T-helper 1 cell (primary cell): ENCODE data around the gene RGPD3.
"Not testable (repeated sequence)": the region's sequence is repeated elsewhere in the genome, so short reads cannot be mapped to it uniquely, and the experiment has no call there.

ENCODE experiments used
- DNase-seq, 5 donors: peaks; one replicate each; pipeline ENCODE4 v3.0.0-alpha.2; 2012 to 2020
- total RNA-seq, 4 donors: gene quantifications; one replicate each; lab custom pipeline; 2026; lab: John Stamatoyannopoulos, UW

Gene RGPD3
- 0.54 to 1.1 (median 0.70) reads per million in 4 donors for total RNA-seq

GRCh38 chr2:106468107-106468506 lies at the start of gene RGPD3:
TSS of gene RGPD3 (minus strand) at chr2:106468413. CDS start at chr2:106468288, 125 bp downstream.
- not testable (repeated sequence) for DNase-seq

- DNase-seq, result no peak
These were observed 49.1 kb upstream of the RGPD3 start for GRCh38 chr2:106517329-106517728.

- DNase-seq, result no peak
These were observed 48.7 kb upstream of the RGPD3 start for GRCh38 chr2:106516864-106517263.

- no peak for DNase-seq
These were observed 48.2 kb upstream of the RGPD3 start for GRCh38 chr2:106516436-106516835.

- DNase-seq, result not testable (repeated sequence)
These were observed 46.6 kb upstream of the RGPD3 start for GRCh38 chr2:106514827-106515226.

GRCh38 chr2:106513391-106513790 lies 45.2 kb upstream of the RGPD3 start:
- DNase-seq, result not testable (repeated sequence)

- not testable (repeated sequence) for DNase-seq
These were observed 43.7 kb upstream of the RGPD3 start for GRCh38 chr2:106511934-106512333.

GRCh38 chr2:106511476-106511901 lies 43.3 kb upstream of the RGPD3 start:
- peak in 1 of 5 donors; percentile 60 for DNase-seq

- not testable (repeated sequence) for DNase-seq
These were observed 42.6 kb upstream of the RGPD3 start for GRCh38 chr2:106510791-106511190.

- DNase-seq, result not testable (repeated sequence)
These were observed 41.2 kb upstream of the RGPD3 start for GRCh38 chr2:106509374-106509770.

- not testable (repeated sequence) for DNase-seq
These were observed 40.6 kb upstream of the RGPD3 start for GRCh38 chr2:106508660-106509373.

- peak in 1 of 5 donors; percentile 35 for DNase-seq
These were observed 37.9 kb upstream of the RGPD3 start for GRCh38 chr2:106506002-106506687.

GRCh38 chr2:106504787-106505186 lies 36.6 kb upstream of the RGPD3 start:
- not testable (repeated sequence) for DNase-seq

GRCh38 chr2:106504192-106504591 lies 36.0 kb upstream of the RGPD3 start:
- not testable (repeated sequence) for DNase-seq

- not testable (repeated sequence) for DNase-seq
These were observed 34.1 kb upstream of the RGPD3 start for GRCh38 chr2:106502351-106502750.

- not testable (repeated sequence) for DNase-seq
These were observed 32.1 kb upstream of the RGPD3 start for GRCh38 chr2:106500350-106500749.

- not testable (repeated sequence) for DNase-seq
These were observed 30.3 kb upstream of the RGPD3 start for GRCh38 chr2:106498549-106498948.

- DNase-seq, result not testable (repeated sequence)
These were observed 24.7 kb upstream of the RGPD3 start for GRCh38 chr2:106492913-106493312.

GRCh38 chr2:106492399-106492798 lies 24.2 kb upstream of the RGPD3 start:
- not testable (repeated sequence) for DNase-seq

- DNase-seq, result not testable (repeated sequence)
These were observed 21.5 kb upstream of the RGPD3 start for GRCh38 chr2:106489701-106490100.

GRCh38 chr2:106487386-106488191 lies 19.4 kb upstream of the RGPD3 start:
- DNase-seq, result not testable (repeated sequence)

- DNase-seq, result not testable (repeated sequence)
These were observed 18.6 kb upstream of the RGPD3 start, which contains the start of gene CD8B2 for GRCh38 chr2:106486551-106487385. TSS of gene CD8B2 (plus strand) at chr2:106487364. CDS start at chr2:106487427, 63 bp downstream.
